Panc1 (cell line): ENCODE results near the gene TBX4. TPM values are rescaled to one million over a fixed set of nuclear protein-coding genes. Genes with fewer than 3 reads are reported as not detected.

Source experiments
- ATAC-seq: fragments of 200-7000 bp; cut with Tn5 transposase; 2 replicates; pipeline ENCODE4 v1.9.1; 2020; ENCODE audit warnings: mild to moderate bottlenecking, moderate library complexity
- BruUV-seq: library from RNA; stranded (reverse); fragments of 400-500 nt; replicated peaks from 2 replicates; lab custom pipeline; 2021; lab: Mats Ljungman, UMichigan
- CTCF ChIA-PET: fragments of 300-600 bp; sonication (Branson Sonifier 250); formaldehyde crosslinking; loops from one replicate; lab custom pipeline; 2022; ENCODE audit warnings: antibody characterized with exemption; lab: Charles Lee
- POLR2A ChIA-PET: fragments of 300-600 bp; sonication (Branson Sonifier 250); formaldehyde crosslinking; loops from one replicate; lab custom pipeline; 2022; ENCODE audit warnings: antibody characterized with exemption; lab: Charles Lee
- DNase-seq: peaks from one replicate; pipeline ENCODE4 v3.0.0-alpha.2; 2010; ENCODE audit warnings: low read depth, low spot score
- H3K27ac ChIP-seq: 2 replicates; pipeline ENCODE4 v1.5.1; 2011; ENCODE audit warnings: mild to moderate bottlenecking, low read length, inconsistent platforms
- H3K27me3 ChIP-seq: fragments of 200-500 bp; sonication (Bioruptor generic); 2 replicates; pipeline ENCODE4 v1.6.0; 2014; ENCODE audit warnings: low read length, inconsistent platforms; ENCODE audit not compliant: control insufficient read depth, insufficient read depth
- H3K36me3 ChIP-seq: fragments of 200-500 bp; sonication (Bioruptor generic); 2 replicates; pipeline ENCODE4 v1.5.1; 2014; ENCODE audit warnings: inconsistent platforms, mild to moderate bottlenecking, low read length, moderate library complexity; ENCODE audit not compliant: control insufficient read depth, insufficient read depth
- H3K4me1 ChIP-seq: 2 replicates; pipeline ENCODE4 v1.5.1; 2011; ENCODE audit warnings: inconsistent platforms, mild to moderate bottlenecking, low read length, moderate library complexity; ENCODE audit not compliant: control insufficient read depth, insufficient read depth
- H3K4me3 ChIP-seq, 2 experiments: 2 replicates each; pipeline ENCODE4 v1.5.1; 2011 to 2012; ENCODE audit warnings: low read depth in 2 of 2, low read length in 2 of 2, mild to moderate bottlenecking in 2 of 2, inconsistent platforms in 1 of 2, moderate library complexity in 1 of 2
- H3K9me3 ChIP-seq: fragments of 200-500 bp; sonication (Bioruptor generic); 2 replicates; pipeline ENCODE4 v1.5.1; 2014; ENCODE audit warnings: low read depth, mild to moderate bottlenecking, inconsistent platforms, low read length, moderate library complexity; ENCODE audit not compliant: control insufficient read depth, insufficient read depth
- POLR2AphosphoS5 ChIP-seq: IDR thresholded peaks from 2 replicates; pipeline ENCODE4 v1.6.1; 2012; ENCODE audit warnings: mild to moderate bottlenecking, low read depth, low read length, moderate library complexity
- SIN3A ChIP-seq: IDR thresholded peaks from 2 replicates; pipeline ENCODE4 v1.6.1; 2012; ENCODE audit warnings: low read depth, mild to moderate bottlenecking, low read length, moderate library complexity, borderline replicate concordance; ENCODE audit not compliant: insufficient read depth
- TCF7L2 ChIP-seq: IDR thresholded peaks from 2 replicates; pipeline ENCODE4 v1.6.1; 2011; ENCODE audit warnings: mild to moderate bottlenecking, low read depth, low read length, inconsistent platforms
- in situ Hi-C: cut with HindIII; loops from 2 replicates; pipeline ENCODE4 v1.10.0; 2016; ENCODE audit warnings: low sequenced_read_pairs, low pct_unique_long_range_greater_than_20kb
- intact Hi-C: fragments of 100-400 bp; cut with micrococcal nuclease; formaldehyde crosslinking; loops from one replicate; pipeline ENCODE4 v1.10.0; 2022; ENCODE audit not compliant: unreplicated experiment
- total RNA-seq: library from RNA; stranded (reverse); gene quantifications from one replicate; pipeline ENCODE4 v1.2.1, GENCODE V29; 2021; ENCODE audit not compliant: unreplicated experiment
- TF ChIP-seq, protein P1 (sequence below), 2 experiments: IDR thresholded peaks; 2 replicates each; pipeline ENCODE4 v1.6.1; 2011 to 2012; ENCODE audit warnings: low read depth in 2 of 2, control low read depth in 1 of 2, low read length in 1 of 2, mild to moderate bottlenecking in 1 of 2, moderate library complexity in 1 of 2; ENCODE audit not compliant: insufficient read depth in 1 of 2
- TF ChIP-seq, protein P2 (sequence below): fragments of 450-650 bp; IDR thresholded peaks from 2 replicates; pipeline ENCODE4 v1.5.1; 2017; ENCODE audit warnings: mild to moderate bottlenecking

Gene TBX4
- total RNA-seq, 1 experiment from 2014 or later, result not detected

DNA sequence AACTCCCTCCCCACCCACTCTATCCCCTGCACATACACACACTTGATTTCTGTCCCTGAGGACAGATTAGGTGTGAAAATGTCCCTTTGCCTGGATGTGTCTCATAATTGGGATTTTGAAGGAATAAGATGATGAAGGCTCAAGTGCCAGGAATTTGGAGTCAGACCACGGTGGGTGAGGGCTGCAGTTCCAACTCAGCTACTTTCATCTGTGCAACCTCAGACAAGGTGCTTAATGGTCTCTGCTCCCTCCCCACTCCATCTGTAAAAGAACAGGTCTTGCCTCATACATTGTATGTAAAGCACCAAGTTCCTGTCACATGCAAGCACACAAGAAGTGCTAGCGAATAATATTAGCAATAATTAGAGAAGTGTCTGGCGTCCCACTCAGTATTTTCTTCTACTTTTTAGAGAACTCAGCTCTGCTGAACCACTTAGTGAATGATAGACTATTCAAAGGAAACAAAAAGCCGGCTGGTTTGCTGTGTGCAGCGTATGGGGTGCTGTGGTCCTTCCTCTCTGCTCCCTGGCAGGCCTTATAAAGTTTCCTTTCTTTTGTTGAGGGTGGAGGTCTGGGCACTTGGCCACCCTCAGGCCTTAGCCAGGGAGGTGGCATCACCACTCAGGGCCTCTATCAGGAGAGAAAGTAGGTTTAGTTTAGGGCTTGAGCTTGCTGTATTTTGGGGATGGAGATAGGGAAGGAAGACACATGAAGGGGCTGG lies 6.4 kb downstream of the TBX4 start:
- H3K9me3 ChIP-seq, result no peaks in the 10 kb centered on the region
- no peak for DNase-seq
- no TSS peak for BruUV-seq
- ChIA-PET CTCF (no interaction called here), POLR2A (interaction anchor here (0.6 kb wide), 1 partner anchor 38 kb away, joined by 3 read pairs; no protein-coding TSS in a partner anchor)
- no peaks in the 10 kb centered on the region for H3K36me3 ChIP-seq
- ATAC-seq, result no peak
- H3K27me3 ChIP-seq, result no peaks in the 10 kb centered on the region
- H3K27ac ChIP-seq, result no peak overlapping the region
- H3K4me1 ChIP-seq, result peaks cover 5% of the 10 kb centered on the region; the same call in 1 of the 2 replicates
- in situ Hi-C loops (no loop called here), intact Hi-C loops (no loop called here)
- H3K4me3 ChIP-seq, result no peak overlapping the region
- TF ChIP-seq, protein P1, sequence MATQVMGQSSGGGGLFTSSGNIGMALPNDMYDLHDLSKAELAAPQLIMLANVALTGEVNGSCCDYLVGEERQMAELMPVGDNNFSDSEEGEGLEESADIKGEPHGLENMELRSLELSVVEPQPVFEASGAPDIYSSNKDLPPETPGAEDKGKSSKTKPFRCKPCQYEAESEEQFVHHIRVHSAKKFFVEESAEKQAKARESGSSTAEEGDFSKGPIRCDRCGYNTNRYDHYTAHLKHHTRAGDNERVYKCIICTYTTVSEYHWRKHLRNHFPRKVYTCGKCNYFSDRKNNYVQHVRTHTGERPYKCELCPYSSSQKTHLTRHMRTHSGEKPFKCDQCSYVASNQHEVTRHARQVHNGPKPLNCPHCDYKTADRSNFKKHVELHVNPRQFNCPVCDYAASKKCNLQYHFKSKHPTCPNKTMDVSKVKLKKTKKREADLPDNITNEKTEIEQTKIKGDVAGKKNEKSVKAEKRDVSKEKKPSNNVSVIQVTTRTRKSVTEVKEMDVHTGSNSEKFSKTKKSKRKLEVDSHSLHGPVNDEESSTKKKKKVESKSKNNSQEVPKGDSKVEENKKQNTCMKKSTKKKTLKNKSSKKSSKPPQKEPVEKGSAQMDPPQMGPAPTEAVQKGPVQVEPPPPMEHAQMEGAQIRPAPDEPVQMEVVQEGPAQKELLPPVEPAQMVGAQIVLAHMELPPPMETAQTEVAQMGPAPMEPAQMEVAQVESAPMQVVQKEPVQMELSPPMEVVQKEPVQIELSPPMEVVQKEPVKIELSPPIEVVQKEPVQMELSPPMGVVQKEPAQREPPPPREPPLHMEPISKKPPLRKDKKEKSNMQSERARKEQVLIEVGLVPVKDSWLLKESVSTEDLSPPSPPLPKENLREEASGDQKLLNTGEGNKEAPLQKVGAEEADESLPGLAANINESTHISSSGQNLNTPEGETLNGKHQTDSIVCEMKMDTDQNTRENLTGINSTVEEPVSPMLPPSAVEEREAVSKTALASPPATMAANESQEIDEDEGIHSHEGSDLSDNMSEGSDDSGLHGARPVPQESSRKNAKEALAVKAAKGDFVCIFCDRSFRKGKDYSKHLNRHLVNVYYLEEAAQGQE (IDR thresholded peaks at IDR 0.05; ENCODE audit: insufficient read depth in 1 of 2, low read depth in 2 of 2, low read length in 1 of 2), result no peak
- TF ChIP-seq TCF7L2 (no peak), POLR2AphosphoS5 (no peak), SIN3A (no peak)
- TF ChIP-seq, protein P2, sequence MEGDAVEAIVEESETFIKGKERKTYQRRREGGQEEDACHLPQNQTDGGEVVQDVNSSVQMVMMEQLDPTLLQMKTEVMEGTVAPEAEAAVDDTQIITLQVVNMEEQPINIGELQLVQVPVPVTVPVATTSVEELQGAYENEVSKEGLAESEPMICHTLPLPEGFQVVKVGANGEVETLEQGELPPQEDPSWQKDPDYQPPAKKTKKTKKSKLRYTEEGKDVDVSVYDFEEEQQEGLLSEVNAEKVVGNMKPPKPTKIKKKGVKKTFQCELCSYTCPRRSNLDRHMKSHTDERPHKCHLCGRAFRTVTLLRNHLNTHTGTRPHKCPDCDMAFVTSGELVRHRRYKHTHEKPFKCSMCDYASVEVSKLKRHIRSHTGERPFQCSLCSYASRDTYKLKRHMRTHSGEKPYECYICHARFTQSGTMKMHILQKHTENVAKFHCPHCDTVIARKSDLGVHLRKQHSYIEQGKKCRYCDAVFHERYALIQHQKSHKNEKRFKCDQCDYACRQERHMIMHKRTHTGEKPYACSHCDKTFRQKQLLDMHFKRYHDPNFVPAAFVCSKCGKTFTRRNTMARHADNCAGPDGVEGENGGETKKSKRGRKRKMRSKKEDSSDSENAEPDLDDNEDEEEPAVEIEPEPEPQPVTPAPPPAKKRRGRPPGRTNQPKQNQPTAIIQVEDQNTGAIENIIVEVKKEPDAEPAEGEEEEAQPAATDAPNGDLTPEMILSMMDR, result no peak

DNA sequence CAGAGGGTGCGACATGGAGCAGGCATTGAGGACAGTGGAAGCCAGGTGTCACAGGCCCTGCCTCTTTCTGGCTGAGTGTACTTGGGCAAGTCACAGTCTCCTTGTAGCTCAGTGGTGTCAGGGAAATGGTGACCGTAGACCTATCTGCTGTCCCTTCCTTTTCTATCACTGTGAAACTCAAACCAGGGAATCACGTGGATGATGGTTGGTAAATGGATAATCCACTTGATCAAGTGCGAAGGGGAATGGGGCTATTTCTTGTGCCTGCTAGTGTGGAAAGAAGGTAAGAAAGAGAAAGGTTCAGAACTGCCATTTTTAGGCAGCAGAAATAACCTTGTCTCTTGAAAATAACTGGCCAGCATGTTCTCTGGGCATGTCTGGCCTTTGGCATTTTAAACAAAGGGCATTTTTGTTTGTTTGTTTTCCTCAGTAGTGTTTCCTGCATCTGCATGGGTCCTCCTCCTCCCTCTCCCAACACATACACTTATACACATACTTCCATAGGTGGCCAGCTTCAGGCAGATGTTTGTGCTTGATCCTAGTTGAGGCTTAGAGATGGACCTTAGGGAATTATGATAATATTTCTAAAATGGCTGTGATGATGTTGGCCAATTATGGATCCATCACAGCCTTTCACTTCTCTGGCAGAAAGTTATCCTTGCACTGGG lies 7.1 kb downstream of the TBX4 start:
- BruUV-seq, result no TSS peak
- ATAC-seq, result no peak
- CTCF ChIA-PET, result no interaction called here
- no peaks in the 10 kb centered on the region for H3K36me3 ChIP-seq
- no peak for TF ChIP-seq TCF7L2
- TF ChIP-seq, protein P1 (IDR thresholded peaks at IDR 0.05; ENCODE audit: insufficient read depth in 1 of 2, low read depth in 2 of 2, low read length in 1 of 2), result no peak
- TF ChIP-seq, protein P2, result no peak
- no peak for TF ChIP-seq POLR2AphosphoS5
- no peak for TF ChIP-seq SIN3A
- peaks cover 7% of the 10 kb centered on the region; the same call in 1 of the 2 replicates for H3K4me1 ChIP-seq
- POLR2A ChIA-PET, result interaction anchor here (0.6 kb wide), 1 partner anchor 39 kb away, joined by 3 read pairs; no protein-coding TSS in a partner anchor
- intact Hi-C loops, result no loop called here
- H3K9me3 ChIP-seq, result no peaks in the 10 kb centered on the region
- no peaks in the 10 kb centered on the region for H3K27me3 ChIP-seq
- in situ Hi-C loops, result no loop called here
- H3K4me3 ChIP-seq, result no peak overlapping the region
- DNase-seq, result no peak
- H3K27ac ChIP-seq, result no peak overlapping the region
